WI38 (cell line): ENCODE results near the gene CHST15.

Experiments used
- H3K4me3 ChIP-seq: 2 replicates; pipeline ENCODE4 v1.5.1; 2011; ENCODE audit warnings: low read depth, mild to moderate bottlenecking, control low read depth, low read length
- CTCF ChIP-seq: IDR thresholded peaks from 2 replicates; pipeline ENCODE4 v1.5.1; 2012; ENCODE audit warnings: low read depth, mild to moderate bottlenecking, control low read depth, low read length

The CHST15 gene

GRCh38 chr10:124122211-124122610 lies 28.8 kb upstream of the CHST15 start:
- no peak overlapping the region for H3K4me3 ChIP-seq
- TF ChIP-seq CTCF, result no peak

- no peak for TF ChIP-seq CTCF
- H3K4me3 ChIP-seq, result no peak overlapping the region
Measured at GRCh38 chr10:124120410-124121061, 27.1 kb upstream of the CHST15 start.

GRCh38 chr10:124119946-124120345 lies 26.5 kb upstream of the CHST15 start:
- H3K4me3 ChIP-seq, result no peak overlapping the region
- no peak for TF ChIP-seq CTCF

- no peak overlapping the region for H3K4me3 ChIP-seq
- TF ChIP-seq CTCF, result no peak
Measured at GRCh38 chr10:124119216-124119615, 25.8 kb upstream of the CHST15 start.

GRCh38 chr10:124117833-124118232 lies 24.4 kb upstream of the CHST15 start:
- no peak overlapping the region for H3K4me3 ChIP-seq
- TF ChIP-seq CTCF, result no peak

- no peak overlapping the region for H3K4me3 ChIP-seq
- TF ChIP-seq CTCF, result no peak
Measured at GRCh38 chr10:124117511-124117785, 24.1 kb upstream of the CHST15 start.

GRCh38 chr10:124116771-124117510 lies 23.5 kb upstream of the CHST15 start:
- TF ChIP-seq CTCF, result no peak
- H3K4me3 ChIP-seq, result no peak overlapping the region
